Limb (tissue), 2 donors: Measurements from ENCODE around the gene PCDH15.

Experiments used
- DNase-seq, 2 donors: peaks; one replicate each; pipeline ENCODE4 v3.0.0-alpha.2; 2016; ENCODE audit errors: extremely low spot score in 2 of 2

PCDH15 gene

DNA sequence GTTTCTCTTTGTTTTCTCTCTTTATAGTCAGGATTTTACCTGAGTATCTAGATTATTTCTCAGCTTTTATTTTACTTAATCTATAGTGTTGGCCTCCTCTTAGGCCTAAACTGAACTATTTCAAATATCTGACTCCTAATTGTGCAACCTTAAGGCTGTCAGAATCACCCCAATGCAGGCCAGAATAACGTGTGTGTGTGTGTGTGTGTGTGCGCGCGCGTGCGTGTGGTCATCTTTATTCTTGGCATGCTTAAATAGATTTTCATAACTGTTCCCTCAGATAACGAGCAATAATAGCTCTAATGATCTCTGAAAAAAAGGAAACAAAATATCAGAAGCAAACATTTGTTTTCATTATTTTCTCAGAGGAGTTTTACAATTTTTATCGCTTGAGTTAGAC is 92.4 kb downstream of the PCDH15 start:
- DNase-seq, result no peak

DNA sequence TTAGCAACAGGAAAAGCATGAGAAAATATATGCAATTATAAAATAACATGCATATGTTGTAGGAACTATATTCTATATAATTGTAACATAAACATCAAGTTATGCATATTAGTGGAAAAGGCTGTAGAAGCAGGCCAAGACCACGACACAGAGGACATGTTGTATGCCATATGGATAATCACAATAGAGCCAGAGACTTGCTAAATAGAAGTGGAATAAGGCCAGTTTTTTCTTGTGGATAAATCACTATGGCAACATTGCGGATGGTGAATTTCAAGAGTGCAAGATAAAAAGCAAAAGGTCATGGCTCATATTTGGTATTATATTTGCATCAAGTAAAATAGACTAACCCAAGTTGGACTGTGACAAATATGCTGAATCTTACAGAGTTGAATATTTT is 93.0 kb downstream of the PCDH15 start:
- no peak for DNase-seq

DNA sequence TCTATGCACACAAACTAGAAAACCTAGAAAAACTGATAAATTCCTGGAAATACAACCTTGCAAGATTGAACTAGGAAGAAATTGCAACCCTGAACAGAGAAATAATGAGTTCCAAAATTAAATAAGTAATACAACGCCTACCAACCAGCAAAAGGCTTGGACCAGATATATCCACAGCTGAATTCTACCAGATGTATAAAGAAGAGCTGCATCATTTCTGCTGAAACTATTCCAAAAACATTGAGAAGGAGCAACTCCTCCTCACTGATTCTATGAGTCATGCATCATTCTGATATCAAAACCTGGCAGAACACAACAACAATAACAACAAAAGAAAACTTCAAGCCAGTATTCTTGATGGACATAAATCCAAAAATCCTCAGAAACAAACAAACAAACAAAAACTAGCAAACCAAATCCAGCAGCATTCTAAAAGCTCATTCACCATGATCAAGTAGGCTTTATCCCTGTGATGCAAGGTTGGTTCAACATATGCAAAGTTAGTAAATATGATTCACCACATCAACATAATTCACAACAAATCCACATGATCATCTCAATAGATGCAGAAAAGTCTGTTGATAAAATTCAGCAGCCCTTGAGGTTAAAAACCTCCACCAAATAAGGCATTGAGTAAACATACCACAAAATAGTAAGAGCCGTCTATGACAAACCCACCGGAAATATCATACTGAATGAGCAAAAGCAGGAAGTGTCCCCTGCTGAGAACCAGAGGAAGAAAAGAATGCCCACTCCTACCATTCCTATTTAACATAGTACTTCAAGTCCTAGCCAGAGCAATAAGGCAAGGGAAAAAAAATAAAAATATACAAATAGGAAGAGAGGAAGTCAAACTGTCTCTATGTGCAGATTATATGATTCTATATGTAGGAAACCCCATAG is 98.2 kb downstream of the PCDH15 start:
- DNase-seq, result no peak

DNA sequence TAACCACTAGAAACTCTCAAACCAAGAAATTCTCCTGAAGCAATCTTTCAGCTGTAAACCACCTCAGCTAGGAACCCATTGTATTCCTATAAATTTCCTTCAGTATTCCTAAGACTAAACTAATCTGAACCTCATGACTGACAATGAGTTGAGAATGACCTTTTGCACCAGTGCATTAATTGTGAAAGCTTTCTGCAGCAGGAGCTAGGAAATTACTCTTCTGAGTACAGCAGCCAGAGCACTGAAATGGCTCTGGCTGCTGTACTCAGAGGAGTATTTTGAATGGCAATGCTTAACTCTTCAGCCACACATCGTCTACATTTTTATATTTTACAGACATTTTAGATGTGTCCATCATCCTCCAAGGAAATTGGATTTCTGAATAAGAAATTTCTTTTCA is 109.7 kb downstream of the PCDH15 start:
- no peak for DNase-seq

DNA sequence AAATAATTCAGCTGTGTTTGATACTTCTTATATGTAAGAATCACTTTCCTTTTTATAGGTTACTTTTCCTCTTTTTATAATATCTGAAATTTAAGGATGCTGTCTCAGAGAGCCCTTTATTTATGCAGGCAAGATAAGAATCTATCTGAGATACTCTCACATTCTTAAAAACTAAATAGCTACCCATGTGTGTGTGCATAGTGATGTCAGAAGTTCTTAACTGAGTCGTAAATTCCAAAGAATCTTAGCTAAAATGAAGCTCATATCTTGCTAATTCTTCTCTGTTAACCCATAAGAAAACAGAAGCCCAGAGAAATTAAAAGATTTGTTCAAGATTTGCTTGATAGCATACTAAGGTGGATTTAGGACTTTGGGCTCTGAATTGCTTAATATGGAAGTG is 118.5 kb downstream of the PCDH15 start:
- DNase-seq, result no peak

DNA sequence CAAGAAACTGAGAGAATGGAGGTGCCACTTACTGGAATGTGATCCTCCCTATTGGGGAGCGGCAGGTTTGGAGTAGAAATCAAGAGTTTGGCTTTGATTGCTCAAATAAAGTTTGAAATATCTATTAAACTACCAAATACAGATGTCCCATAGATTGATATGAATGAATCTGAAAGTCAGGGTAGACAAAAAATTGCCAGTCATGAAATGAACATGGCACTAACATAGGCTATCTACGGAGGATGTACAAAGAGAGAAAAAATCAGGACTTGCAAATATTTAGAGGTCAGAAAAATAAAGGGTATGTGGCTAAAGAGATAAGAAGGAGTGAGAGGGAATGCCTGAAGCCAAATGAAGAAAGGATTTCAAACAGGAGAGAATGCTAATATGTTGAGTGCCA is 119.9 kb downstream of the PCDH15 start:
- DNase-seq, result no peak

DNA sequence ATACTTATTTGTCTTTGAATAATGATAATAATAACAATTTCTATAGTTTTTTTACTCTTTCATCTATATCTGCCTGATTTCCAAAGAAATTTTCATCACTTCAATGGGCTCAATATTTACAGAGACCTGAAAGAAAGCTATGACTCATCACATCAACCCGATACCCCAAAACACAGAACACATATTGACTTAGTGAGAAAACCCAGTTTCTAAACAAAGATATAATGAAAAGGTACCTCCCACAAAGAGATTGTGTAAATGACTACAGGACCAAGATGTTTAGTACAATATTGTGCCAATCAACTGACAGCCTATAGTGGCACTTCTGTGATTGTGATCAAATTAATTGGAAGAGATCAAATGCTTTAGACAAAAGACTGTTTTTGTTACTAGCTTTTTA is 133.9 kb downstream of the PCDH15 start:
- DNase-seq, result no peak

DNA sequence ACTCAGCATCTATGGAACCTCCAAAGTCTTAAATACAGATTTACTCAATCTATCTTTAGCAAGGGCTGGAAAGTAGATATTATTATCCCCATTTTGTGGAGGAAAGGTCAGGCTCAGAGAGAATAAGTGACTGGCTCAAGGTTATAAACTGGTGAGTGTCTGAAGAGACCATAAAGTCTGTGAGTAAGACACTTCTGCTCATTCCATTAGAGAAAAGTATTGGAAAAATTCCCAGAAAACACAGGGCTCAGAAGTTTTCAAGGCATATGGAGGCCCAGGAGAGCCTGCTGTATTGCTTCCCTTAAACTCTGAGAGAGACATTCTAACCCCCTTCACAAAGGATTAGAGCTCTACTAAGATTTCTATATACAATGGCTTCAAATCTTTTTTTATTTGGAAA is 134.8 kb downstream of the PCDH15 start:
- no peak for DNase-seq

DNA sequence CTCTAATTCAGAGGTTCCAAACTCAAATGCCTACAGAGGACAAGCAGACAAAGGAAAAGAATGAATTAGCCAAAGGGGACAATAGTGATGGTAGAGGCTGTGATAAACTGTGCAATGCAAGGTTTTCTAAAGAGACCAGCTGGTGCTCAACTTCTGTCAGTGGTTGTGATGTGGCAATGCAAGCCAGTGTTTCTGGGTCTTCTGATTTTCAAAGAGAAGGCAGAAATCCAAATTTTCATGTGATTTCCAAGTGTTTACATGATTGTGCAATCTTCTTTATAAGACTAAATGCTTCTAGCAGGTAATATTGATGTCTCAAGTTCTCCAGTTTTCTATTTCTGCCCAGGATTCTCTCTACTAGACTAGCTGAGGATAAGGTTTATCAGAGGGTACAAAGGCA is 135.9 kb downstream of the PCDH15 start:
- DNase-seq, result no peak

DNA sequence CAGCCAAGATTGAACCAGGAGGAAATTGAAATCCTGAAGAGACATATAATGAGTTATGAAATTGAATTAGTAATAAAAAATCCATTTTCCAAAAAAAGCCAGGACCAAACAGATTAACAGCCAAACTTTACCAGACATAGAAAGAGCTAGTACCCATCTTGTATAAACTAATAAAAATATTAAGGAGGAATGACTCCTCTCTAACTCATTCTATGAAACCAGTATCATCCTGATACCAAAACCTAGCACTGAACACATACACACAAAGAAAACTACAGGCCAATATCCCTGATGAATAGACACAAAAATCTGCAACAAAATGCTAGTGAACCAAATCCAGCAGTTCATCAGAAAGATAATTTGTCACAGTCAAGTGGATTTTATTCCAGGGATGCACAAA is 140.6 kb downstream of the PCDH15 start:
- no peak for DNase-seq

DNA sequence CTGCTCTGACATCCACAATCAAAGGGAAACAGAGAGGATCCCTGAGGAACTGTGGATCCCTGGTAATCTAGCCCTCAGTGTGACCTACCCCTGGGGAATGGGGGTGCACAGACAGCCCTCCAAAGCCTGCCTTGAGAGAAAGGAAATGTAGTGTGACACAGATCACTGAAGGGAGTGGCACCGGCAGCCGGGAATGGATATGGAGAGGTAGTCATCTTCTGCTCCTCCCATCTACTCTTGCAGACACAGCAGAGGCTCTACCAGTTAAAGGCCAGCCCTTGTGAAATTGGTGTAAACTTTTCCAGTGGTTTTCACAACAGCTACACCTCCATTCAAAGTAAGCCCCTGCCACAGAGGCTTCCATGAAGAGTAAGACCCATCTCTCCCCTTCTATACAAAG is 144.4 kb downstream of the PCDH15 start:
- no peak for DNase-seq

DNA sequence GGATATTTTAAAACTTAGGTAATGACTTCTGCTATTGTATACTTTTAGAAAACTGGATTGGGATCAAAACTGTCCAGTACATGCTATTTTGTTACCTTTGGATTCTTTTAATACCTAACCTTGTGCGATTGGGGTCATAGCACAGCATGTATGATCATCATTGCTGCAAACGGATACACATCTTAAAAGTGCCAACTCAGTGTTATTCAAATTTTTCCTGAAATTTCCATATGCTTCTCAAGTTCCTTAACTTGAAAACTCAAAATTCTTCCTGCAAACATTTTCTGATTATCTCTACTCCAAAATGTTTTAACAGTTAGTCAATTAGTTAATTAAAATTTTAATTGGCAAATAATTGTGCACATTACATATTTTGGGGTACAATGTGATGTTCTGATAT is 147.5 kb downstream of the PCDH15 start:
- no peak for DNase-seq

DNA sequence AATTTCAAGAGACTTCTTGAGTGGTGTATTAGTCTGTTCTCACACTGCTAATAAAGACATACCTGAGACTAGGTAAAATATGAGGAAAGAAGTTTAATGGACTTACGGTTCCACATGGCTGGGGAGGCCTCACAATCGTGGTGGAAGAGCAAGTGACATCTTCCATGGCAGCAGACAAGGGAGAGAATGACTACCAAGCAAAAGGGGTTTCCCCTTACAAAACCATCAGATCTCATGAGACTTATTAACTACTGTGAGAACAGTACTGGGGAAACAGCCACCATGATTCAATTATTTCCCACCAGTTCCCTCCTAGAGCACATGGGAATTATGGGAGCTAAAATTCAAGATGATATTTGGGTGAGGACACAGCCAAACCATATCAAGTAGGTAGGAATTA is 150.5 kb downstream of the PCDH15 start:
- DNase-seq, result no peak

DNA sequence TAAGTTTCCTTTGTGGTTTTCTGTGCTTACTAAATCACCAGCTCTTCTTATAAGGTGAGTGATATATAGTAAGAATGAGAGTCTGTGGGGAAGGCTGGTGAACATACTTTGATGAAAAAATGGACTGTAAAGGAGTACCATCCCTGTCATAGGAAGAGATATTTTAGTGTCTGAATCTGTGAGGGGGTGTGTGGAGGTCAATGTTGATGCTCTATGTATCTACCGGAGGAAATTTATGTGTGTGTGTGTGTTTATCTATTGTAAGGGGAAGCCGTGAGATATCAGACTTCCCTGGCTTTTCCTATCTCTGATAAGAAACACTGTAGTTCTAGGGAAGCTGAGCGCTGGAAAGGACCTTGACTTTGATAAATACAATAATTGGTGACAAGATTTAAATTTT is 179.0 kb downstream of the PCDH15 start:
- no peak for DNase-seq

DNA sequence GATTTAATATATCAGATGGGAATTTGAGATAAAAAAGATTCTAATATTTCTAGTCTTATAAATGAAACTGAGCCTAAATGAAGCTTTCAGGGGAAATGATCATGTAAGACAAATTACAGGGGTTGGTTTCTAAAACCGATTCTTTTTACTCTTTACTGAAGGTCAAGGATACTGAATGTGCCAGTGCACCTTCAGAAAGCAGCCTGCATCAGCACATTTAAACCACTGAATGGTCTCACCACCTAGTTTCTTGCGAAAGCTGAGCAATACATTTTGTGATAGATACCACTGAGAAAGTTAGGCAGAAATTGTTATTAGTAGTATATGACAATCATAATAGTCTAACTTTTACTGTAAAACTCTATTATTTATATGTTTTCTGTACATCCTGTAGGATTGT is 180.7 kb downstream of the PCDH15 start:
- no peak for DNase-seq

DNA sequence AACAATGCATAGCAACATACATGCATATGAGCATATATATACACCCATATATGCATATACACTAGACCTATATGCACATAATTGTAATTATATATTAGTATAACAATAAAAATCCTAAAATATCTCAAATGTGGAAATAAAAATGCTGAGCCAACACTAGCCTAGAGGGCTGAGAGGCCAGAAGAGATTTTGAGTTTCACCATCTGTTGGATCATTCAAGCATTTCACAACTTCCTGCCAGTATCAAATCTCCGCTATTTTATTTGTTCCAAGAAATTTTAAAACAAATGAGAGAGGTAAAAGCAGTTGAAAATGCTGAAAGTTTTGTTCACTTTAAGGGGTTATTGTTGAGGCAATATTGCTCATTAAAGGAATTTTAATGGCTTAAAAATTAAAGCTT is 187.0 kb downstream of the PCDH15 start:
- DNase-seq, result peak in 1 of 2 donors; percentile 37

DNA sequence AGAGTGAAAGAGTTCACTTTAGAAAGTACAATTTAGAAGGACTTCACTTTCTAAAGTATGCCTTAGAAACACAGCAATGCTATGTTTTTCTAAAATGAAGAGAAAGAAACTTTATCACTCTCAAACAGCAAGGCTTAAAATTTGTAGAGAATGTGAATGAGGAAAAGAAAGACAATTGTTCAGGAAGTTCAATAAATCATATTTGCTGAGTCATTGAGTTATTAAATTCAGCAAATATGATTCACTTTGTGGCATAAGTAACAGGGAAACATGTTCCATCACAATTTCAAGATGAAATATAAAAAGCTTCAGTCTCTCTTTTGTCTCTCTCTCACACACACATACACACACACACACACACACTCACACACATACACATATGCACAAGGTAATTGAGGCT is 187.9 kb downstream of the PCDH15 start:
- no peak for DNase-seq

DNA sequence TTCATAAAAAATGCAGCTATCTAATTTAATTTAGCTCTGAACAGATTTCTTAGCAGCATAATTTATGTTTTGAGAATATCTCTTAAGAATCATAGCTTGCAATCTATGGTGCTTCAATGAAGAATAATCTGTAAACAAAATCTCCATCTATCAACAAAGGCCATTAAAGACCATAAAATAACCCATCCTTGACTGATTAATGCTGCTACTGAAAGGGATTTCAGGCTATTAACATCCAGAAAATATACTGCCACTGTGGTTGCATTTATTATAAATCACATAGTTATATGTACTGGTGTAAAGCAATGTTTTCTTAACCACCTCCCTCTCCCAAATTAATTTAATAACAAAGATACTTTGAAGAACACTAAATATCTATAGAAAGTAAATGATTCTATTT is 191.6 kb downstream of the PCDH15 start:
- no peak for DNase-seq

DNA sequence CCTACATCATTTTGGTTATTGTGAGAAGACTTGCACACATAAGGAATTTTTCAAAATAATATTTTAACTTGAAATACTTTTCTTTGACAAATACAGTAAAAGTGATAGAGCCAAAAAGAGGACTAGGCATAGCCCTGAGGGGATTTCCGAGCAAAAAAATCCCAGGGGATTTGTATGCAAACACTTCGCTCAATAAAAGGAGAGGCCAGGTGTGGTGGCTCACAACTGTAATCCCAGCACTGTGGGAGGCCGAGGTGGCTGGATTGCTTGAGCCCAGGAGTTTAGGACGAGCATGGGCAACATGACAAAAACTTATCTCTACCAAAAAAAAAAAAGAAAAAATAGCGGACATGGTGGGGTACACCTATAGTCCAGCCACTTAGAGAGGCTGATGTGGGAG is 193.0 kb downstream of the PCDH15 start:
- no peak for DNase-seq

DNA sequence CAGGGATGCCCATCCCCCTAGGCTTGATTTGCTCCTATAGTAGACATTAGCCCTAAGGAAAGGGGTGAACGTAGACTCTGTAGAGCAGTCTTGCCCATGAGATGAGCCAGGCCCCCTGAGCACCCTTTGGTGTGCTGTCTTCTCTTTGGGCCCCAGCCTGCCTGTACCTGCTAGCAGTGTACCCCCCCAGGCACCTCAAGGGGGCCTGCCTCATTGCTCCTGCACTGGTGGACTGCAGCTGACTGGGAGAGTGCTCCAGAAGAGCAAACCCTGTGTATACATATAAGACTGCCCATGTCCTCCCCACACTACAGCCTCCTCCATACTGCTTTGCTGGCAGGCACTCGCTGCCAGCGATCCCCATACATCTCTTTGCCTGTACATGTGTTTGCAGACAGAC is 206.7 kb downstream of the PCDH15 start:
- DNase-seq, result no peak

DNA sequence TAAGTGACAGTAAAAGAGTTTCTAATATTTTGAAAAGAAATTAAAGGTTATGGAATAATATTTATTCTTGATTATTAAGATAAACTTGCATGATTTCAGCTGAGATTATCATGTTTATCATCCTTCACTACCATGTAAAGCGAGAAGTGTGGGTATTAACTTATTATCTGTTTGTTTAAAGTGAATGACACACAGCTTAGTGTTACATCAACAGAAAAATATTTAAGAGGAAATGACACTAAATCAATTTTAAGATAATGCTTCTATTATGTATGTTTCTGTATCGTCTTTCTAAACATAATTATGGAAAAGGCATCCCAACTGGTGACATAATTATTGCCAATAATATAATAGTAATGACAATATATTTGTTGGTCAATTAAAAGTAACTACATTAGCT is 213.1 kb downstream of the PCDH15 start:
- DNase-seq, result no peak

DNA sequence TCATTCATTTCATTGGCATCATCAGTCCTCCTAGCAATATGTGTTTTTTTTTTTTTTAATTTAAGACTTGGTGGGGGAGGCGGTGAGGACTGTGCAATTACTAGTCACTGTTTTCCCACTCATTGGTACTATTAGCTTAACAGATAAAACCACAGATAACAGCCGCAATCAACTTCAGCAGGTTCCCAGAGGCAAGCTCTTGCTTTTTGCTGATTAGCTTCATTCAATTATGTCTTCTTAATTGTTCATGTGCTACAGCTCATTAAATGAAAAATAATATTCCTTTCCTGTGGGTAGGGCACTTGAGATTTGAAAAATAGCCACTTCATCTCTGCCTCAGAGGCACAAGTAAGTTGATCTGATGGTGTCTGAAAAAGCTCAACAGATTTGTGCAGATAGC is 215.5 kb downstream of the PCDH15 start:
- no peak for DNase-seq

DNA sequence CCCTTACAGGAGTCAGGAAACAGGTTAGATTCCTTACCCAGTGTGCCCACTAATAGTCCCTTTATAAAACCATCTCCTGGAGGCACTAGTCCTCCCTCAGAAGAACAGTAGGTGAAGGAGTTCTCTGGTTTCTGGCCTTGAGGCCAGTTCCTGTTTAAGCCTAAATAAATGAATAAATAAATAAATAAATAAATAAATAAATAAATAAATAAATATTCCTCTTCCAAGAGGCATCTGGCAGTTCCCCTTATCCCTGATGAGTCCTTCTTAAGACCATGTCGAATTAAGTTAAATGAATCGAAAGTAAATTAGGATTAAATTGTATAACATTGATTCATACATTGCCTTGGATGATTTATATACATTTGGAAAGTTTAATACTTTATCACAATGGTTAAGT is 223.3 kb downstream of the PCDH15 start:
- DNase-seq, result no peak

DNA sequence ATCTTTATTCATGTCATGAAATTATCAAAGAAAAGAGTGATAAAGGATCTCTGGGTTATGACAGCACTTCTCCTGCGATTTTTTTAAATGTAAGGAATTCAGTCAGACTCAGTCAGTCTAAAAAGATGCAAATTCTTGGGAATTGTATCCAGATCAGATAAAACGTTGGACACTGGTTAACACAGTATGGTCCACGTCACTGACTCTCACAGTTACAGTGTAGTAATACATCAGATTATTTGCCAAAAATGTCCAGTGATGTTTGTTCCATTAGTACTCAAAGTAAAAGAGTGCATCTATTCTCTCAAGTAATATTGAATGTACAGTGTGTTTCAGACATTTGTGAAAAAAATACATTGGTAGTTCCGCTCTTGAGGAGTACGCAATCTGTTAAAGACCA is 224.5 kb downstream of the PCDH15 start:
- no peak for DNase-seq
